Measurements from ENCODE around the gene RABGAP1L.
"Not testable (repeated sequence)": the region's sequence is repeated elsewhere in the genome, so short reads cannot be mapped to it uniquely, and the experiment has no call there.

Gene RABGAP1L

GRCh38 chr1:174397261-174397660 is 237.9 kb downstream of the RABGAP1L start:
- DNase-seq, result no peak

DNA sequence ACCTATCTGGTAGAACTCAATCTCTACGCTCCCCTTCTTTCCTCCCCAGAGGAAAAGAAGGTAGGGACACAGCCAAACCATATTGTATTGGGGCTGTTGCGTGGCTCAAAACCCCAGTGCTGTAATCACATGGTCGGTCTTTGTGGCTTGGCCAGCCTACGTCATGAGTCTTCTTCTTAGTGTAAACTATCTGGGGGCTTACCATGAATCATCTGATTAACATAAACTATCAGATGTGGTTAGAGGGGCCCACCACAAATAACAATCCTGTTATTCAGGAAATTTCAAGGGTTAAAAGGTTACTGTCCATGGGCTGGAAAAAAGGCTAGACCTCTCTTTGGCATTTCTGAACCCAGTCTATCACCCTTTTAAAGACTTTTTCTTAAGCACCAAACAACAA is 238.9 kb downstream of the RABGAP1L start:
- no peak for DNase-seq

- no peak for DNase-seq
These were observed 239.9 kb downstream of the RABGAP1L start for GRCh38 chr1:174399211-174399610.

GRCh38 chr1:174401075-174401474 is 241.8 kb downstream of the RABGAP1L start:
- DNase-seq, result no peak

- no peak for DNase-seq
These were observed 245.9 kb downstream of the RABGAP1L start for GRCh38 chr1:174405219-174405618.

- no peak for DNase-seq
These were observed 247.1 kb downstream of the RABGAP1L start for GRCh38 chr1:174406421-174406820.

DNA sequence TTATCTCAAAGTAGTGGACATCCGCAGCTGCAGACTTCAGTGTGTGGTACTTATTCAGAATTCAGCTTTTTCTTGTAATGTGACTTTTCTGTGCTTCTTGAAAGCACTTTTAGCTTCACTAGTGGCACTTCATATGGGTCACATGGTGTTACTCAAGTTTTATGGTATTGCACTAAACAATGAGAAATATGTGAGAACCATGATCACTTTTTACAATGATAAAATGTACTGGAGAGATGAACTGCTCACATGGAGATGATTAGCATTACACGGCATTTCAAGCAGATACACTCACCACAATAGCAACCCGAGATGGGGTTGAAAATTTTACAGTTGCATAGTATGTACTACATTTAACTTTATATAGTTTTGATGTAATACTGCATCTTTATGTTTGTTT is 248.3 kb downstream of the RABGAP1L start:
- DNase-seq, result no peak

GRCh38 chr1:174408146-174408545 is 248.8 kb downstream of the RABGAP1L start:
- no peak for DNase-seq

DNA sequence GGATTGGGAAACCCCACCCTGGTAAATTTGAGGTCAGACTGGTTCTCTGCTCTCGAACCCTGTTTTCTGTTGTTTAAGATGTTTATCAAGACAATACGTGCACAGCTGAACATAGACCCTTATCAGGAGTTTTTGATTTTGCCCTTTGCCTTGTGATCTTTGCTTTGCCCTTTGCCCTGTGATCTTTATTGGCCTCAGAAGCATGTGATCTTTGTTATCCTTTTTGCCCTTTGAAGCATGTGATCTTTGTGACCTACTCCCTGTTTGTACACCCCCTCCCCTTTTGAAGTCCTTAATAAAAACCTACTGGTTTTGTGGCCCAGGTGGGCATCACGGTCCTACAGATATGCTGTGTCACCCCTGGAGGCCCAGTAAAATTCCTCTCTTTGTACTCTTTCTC is 250.5 kb downstream of the RABGAP1L start:
- DNase-seq, result not testable (repeated sequence)

DNA sequence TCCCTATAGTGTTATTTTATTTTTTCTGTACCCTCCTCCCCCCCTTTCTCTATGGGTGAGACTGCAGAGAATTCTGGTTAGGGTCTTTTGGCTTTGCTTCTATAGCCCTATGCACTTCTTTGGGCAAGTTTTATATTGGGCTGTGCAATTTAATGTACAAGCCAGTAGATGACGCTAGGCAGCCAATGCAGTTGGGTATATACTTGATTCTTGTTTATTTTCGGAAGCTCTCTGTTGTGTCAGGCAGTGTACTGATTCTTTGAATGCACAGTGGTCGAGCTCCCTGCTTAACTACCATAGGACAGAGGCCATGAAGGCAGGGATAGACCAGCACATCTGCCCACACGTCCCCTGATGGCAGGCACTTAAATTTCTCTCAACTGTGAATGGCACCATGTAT is 254.3 kb downstream of the RABGAP1L start:
- no peak for DNase-seq

GRCh38 chr1:174414203-174414602 is 254.9 kb downstream of the RABGAP1L start:
- no peak for DNase-seq

DNA sequence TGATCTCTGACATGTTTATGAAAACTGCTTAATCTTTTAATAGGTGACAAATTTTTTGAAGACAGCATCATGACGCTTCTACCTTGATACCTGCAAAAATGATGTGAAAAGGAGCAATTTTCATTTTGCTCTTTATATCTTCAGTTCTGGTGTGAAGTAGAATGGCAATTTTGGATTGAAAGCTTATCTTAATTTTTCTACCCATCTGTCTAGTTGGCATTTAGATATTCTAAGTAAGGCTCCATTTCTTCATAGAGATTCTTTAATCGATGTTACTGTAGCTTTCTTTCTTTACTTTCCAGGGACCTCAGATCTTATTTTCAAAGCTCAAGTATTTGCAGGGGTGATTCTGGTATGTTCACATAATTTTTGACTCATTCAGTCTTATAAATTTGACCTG is 256.2 kb downstream of the RABGAP1L start:
- no peak for DNase-seq

DNA sequence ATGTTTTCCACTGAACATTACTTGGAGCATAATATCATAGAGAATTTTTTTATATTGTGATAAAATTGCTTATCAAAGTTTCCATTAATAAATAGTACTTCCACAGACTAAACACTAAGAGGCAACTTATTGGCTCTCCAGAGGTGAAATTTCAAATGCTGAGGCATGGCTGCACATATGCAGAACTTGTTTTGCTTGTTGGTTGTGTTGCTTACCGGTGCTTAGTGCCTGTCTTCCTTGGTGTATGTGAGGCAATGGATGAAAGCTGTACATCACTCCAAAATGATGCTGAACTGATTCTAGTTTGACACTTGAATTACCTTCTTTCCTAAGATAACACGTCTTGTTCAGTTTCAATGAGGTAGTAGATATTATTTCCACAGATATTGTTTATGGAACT is 258.6 kb downstream of the RABGAP1L start:
- DNase-seq, result no peak

DNA sequence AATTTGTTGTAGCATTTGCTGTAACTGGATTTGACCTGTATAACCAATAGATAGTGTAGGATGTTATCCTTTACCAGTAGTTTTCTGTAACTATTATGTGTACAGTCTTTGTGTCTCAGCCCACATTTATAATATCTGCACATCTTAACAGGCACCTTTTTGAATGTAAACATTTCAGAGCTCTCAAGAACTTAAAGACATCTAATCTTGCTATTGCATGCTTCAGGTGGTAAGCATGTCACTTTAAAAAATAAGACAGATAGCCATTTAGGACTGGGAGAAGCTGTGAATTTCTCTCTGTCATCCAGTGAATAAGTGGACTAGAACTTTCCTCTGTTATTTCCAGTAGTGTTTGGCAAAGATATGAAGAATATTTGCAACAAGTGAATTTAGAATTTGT is 265.8 kb downstream of the RABGAP1L start:
- DNase-seq, result no peak

GRCh38 chr1:174426153-174426552 is 266.8 kb downstream of the RABGAP1L start:
- DNase-seq, result no peak

DNA sequence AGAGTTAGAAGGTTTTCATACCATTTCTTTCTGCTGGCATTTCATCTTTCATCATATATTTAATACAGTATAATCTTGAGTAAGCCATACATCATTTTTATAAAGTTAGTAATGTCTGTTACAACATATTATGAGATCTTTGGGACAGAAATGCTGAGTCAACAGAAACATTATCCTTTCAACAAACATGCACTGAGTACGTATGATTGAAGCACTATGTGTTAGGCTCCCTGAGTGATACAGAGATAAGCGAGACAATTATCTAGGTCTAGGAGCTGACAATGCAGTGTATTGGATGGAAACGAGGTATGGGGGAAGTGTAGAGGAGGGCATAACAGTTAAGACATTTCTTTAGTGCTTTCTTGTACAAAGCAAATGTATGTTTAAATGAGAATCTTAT is 268.7 kb downstream of the RABGAP1L start:
- no peak for DNase-seq

DNA sequence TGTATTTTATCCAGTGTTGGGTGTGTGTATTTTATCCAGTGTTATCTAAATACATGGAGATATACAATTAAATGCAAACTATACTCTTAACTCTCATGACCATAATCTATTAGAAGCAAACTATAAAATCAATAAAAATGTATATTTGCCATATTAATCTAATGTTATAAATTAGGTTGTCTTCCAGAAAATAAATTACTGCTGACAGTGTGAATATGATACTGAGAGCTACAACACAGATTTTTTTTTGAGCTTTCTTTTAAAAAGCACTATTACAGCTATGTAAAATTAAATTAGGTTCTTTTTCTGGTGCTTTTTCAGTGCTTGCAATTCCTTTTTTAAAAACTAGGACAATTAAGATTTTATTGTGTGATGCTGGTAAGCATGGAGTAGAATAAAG is 269.4 kb downstream of the RABGAP1L start:
- no peak for DNase-seq

DNA sequence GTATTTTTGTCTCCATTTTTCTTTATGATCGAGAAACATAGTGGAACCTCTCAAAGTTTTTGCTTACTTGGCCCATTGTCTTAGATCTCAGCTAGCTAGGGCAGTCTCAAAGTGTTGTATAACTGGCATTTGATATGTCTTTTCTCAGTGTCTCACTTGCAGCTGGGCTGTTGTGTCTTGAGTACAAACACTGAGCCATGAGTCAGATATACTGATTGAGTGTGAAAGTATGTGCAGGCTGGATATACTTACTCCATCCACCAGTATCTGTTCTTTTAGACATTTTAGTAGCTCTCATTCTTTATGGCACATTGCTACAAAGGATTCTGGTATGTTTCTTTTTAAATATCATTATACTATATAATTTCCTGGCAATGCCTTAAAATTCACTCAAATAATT is 274.1 kb downstream of the RABGAP1L start:
- no peak for DNase-seq

GRCh38 chr1:174445351-174445750 is 286.0 kb downstream of the RABGAP1L start:
- no peak for DNase-seq

GRCh38 chr1:174445817-174446216 is 286.5 kb downstream of the RABGAP1L start:
- no peak for DNase-seq

DNA sequence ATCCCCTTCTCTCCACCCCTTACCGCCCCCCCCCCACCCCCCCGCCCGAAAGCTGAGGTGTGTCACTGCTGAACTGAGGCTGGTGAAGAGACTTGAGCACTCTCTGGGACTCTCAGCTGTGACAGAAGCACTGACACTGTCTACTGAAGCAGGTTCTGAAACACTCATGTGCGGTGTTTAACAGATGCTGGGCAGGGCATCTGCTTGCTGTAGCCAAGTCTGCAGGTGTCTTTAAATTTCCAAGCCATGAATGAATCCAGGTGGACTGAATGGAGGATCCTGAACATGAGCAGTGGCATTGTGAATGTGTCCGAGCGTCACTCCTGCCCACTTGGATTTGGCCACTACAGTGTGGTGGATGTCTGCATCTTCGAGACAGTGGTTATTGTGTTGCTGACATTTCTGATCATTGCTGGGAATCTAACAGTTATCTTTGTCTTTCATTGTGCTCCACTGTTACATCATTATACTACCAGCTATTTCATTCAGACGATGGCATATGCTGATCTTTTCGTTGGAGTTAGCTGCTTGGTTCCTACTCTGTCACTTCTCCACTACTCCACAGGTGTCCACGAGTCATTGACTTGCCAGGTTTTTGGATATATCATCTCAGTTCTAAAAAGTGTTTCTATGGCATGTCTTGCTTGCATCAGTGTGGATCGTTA is 288.7 kb downstream of the RABGAP1L start, which contains the start of gene GPR52:
Gene GPR52, plus strand, starts transcription at position 99 of the 665 bp plus-strand sequence. Its CDS starts 148 bp downstream, at position 247.
- DNase-seq, result no peak

- DNase-seq, result no peak
These were observed 289.2 kb downstream of the RABGAP1L start for GRCh38 chr1:174448531-174448883.

- no peak for DNase-seq
These were observed 289.7 kb downstream of the RABGAP1L start for GRCh38 chr1:174448974-174449373.

GRCh38 chr1:174451408-174451807 is 292.1 kb downstream of the RABGAP1L start:
- no peak for DNase-seq

DNA sequence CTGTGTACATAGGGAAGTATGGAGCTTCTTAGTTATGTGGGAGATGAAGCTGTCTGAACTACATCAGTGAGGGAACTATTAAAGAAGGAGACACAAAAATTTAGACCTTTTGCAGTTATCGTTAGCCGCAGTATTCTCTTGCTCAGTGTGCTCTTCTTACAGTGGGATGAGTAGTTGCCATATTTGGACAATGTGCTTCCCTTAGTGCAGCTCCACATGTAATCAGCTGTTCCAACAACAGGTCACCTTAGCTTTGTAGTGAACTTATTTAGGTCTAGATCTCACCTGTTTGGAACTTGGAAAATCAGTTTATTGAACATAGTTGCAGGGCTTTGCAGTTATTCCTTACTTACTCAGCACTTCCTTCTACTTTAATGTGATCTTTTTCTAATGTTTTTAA is 306.5 kb downstream of the RABGAP1L start:
- DNase-seq, result no peak
